ENCODE measurements around the gene POU2AF1.
"Not testable (repeated sequence)": the region's sequence is repeated elsewhere in the genome, so short reads cannot be mapped to it uniquely, and the experiment has no call there.

POU2AF1 gene

GRCh38 chr11:111403051-111403726 lies 24.1 kb upstream of the POU2AF1 start:
- no peak for DNase-seq (ENCODE audit: low read depth)
- no peak overlapping the region for H3K4me3 ChIP-seq (ENCODE audit: low read depth, low read length)
- TF ChIP-seq, protein P1, sequence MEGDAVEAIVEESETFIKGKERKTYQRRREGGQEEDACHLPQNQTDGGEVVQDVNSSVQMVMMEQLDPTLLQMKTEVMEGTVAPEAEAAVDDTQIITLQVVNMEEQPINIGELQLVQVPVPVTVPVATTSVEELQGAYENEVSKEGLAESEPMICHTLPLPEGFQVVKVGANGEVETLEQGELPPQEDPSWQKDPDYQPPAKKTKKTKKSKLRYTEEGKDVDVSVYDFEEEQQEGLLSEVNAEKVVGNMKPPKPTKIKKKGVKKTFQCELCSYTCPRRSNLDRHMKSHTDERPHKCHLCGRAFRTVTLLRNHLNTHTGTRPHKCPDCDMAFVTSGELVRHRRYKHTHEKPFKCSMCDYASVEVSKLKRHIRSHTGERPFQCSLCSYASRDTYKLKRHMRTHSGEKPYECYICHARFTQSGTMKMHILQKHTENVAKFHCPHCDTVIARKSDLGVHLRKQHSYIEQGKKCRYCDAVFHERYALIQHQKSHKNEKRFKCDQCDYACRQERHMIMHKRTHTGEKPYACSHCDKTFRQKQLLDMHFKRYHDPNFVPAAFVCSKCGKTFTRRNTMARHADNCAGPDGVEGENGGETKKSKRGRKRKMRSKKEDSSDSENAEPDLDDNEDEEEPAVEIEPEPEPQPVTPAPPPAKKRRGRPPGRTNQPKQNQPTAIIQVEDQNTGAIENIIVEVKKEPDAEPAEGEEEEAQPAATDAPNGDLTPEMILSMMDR (conservative IDR thresholded peaks at IDR 0.05; ENCODE audit: low read depth, low read length) = no peak

- no peak overlapping the region for H3K4me3 ChIP-seq (ENCODE audit: low read depth, low read length)
- TF ChIP-seq, protein P1 (conservative IDR thresholded peaks at IDR 0.05; ENCODE audit: low read depth, low read length) = no peak
- no peak for DNase-seq (ENCODE audit: low read depth)
Measured at GRCh38 chr11:111402411-111402810, 23.3 kb upstream of the POU2AF1 start.

DNA sequence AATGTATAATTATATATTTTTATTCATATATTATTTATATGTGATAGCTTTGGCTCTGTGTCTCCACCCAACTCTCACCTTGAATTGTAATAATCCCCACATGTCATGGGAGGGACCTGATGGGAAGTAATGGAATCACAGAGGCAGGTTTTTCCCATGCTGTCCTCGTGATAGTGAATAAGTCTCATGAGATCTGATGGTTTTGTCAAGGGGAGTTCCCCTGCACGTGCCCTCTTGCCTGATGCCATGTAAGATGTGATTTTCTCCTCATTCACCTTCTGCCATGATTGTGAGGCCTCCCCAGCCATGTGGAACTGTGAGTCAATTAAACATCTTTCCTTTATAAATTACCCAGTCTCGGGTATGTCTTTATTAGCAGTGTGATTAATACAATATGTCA lies 22.9 kb upstream of the POU2AF1 start:
- not testable (repeated sequence) for DNase-seq (ENCODE audit: low read depth); H3K4me3 ChIP-seq (ENCODE audit: low read depth, low read length)

- TF ChIP-seq, protein P1 (conservative IDR thresholded peaks at IDR 0.05; ENCODE audit: low read depth, low read length) = no peak
- no peak overlapping the region for H3K4me3 ChIP-seq (ENCODE audit: low read depth, low read length)
- no peak for DNase-seq (ENCODE audit: low read depth)
Measured at GRCh38 chr11:111400595-111400994, 21.5 kb upstream of the POU2AF1 start.

DNA sequence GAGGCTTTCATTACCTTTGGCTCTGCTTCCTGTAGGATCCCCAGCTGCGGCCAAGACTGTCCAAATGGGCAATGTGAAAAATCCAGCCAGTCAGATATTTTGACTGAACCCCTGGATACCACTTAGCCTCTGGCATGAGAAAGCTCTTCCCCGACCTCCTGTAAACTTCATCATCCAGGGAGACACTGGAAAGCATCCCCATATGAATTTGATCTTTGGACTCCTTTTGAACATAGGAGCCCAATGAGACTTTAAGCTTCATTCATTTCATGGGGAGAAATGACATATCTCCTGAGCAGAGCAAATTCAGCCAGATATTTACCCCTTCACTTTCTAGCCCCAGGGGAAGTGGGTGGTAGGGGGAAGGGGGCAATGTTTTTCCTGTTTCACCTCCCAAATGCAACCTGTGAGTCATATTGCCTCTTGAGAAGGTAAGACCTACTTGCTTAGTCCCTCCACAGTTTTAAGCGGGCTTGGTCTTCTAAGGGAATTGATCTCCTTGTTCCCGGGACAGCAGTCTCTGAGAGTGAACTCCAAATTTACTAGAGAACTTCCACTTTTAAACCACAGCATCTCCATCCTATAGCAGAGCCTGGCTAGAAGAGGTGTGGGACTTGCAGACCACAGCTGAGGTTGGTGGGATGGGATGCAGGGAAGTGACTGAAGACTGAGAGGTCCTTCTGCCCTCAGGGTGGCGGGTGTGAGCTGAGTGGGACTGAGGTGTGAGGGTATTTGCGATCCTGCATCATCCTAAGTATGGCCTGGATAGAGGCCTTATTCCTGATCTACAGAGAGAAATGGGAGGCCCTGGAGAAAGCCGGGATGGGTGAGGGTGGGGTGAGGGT lies 20.3 kb upstream of the POU2AF1 start:
- no peak for DNase-seq (ENCODE audit: low read depth)
- no peak overlapping the region for H3K4me3 ChIP-seq (ENCODE audit: low read depth, low read length)
- TF ChIP-seq, protein P1 (conservative IDR thresholded peaks at IDR 0.05; ENCODE audit: low read depth, low read length) = no peak

DNA sequence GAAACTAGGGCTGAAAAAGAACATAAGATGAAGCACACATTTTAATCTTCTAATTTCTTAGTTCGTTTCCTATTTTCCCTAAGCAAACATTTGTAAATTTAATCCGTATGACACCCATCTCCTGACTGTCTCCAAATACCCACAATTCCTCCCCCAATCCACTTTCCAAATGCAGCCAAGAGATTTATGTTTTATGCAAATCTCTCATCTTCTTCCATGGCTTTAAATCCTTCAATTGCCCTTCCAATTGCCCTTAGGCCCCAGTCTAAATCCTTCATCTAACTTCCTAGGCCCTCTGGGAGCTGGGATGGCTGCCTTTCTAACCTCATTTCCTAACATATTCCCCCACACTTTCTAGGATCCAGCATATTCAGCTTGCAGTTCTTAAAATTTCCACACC lies 18.0 kb upstream of the POU2AF1 start:
- TF ChIP-seq, protein P1 (conservative IDR thresholded peaks at IDR 0.05; ENCODE audit: low read depth, low read length) = no peak
- no peak for DNase-seq (ENCODE audit: low read depth)
- no peak overlapping the region for H3K4me3 ChIP-seq (ENCODE audit: low read depth, low read length)

GRCh38 chr11:111395749-111396148 lies 16.7 kb upstream of the POU2AF1 start:
- H3K4me3 ChIP-seq (ENCODE audit: low read depth, low read length) = no peak overlapping the region
- TF ChIP-seq, protein P1 (conservative IDR thresholded peaks at IDR 0.05; ENCODE audit: low read depth, low read length) = no peak
- DNase-seq (ENCODE audit: low read depth) = no peak
